Lower leg skin (tissue), 4 donors: ENCODE data around the gene FGF19. TPM values are rescaled to one million over a fixed set of nuclear protein-coding genes. Genes with fewer than 3 reads are reported as not detected.

Experiments used
- DNase-seq, 2 donors: peaks; one replicate each; pipeline ENCODE4 v3.0.0-alpha.2; 2019; ENCODE audit warnings: low spot score in 2 of 2
- H3K4me3 ChIP-seq: fragments of 200-600 bp; sonication (generic); 2 replicates; pipeline ENCODE4 v1.5.1; 2017; ENCODE audit warnings: mild to moderate bottlenecking, low read depth; ENCODE audit not compliant: poor library complexity, severe bottlenecking
- POLR2A ChIP-seq, 2 donors: fragments of 450-650 bp; IDR thresholded peaks; one replicate each; pipeline ENCODE4 v1.6.1; 2016 to 2017; ENCODE audit warnings: antibody characterized with exemption in 2 of 2, mild to moderate bottlenecking in 1 of 2, moderate library complexity in 1 of 2
- WGBS, 2 donors: methylation state at CpG; one replicate each; pipeline ENCODE4 v1.1.5; 2018; 5-methylcytosine and 5-hydroxymethylcytosine counted together
- intact Hi-C: fragments of 100-400 bp; cut with DNase I; formaldehyde crosslinking; loops from one replicate; pipeline ENCODE4 v1.15.0; 2023; ENCODE audit warnings: low total_unique reads
- total RNA-seq, 4 donors: library from RNA; depleted of rRNA; stranded (reverse); fragments of >200 nt; gene quantifications; one replicate each; pipeline ENCODE4 v1.1.0, GENCODE V29; 2016
- TF ChIP-seq, protein P1 (sequence below), 3 donors: fragments of 450-650 bp; IDR thresholded peaks; one replicate each; pipeline ENCODE4 v1.5.1; 2016; ENCODE audit warnings: antibody characterized with exemption in 3 of 3, mild to moderate bottlenecking in 3 of 3, moderate library complexity in 2 of 3

Gene FGF19
- total RNA-seq, 4 donors from 2014 or later: not detected

DNA sequence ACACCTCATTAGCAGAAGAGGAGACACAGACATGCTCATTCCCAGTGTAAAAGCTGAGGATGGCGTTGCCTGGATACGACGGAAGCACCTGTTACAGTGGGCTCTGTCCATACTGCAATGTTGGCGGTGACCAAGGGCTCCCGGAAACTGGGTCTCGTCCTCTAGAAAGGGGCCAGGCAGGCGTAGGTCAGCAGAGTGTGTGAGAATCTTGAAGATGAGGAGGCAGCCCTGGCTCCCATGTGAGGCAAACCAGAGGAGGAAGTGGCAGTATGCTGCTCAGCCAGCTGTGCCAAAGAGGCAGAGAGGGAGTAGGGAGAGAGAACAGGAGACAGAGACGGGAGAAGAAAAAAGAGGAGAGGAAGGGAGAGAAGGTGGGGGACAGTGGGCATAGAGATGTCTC is 38.9 kb downstream of the FGF19 start:
- TF ChIP-seq, protein P1, sequence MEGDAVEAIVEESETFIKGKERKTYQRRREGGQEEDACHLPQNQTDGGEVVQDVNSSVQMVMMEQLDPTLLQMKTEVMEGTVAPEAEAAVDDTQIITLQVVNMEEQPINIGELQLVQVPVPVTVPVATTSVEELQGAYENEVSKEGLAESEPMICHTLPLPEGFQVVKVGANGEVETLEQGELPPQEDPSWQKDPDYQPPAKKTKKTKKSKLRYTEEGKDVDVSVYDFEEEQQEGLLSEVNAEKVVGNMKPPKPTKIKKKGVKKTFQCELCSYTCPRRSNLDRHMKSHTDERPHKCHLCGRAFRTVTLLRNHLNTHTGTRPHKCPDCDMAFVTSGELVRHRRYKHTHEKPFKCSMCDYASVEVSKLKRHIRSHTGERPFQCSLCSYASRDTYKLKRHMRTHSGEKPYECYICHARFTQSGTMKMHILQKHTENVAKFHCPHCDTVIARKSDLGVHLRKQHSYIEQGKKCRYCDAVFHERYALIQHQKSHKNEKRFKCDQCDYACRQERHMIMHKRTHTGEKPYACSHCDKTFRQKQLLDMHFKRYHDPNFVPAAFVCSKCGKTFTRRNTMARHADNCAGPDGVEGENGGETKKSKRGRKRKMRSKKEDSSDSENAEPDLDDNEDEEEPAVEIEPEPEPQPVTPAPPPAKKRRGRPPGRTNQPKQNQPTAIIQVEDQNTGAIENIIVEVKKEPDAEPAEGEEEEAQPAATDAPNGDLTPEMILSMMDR (IDR thresholded peaks at IDR 0.05): no peak
- no peak for TF ChIP-seq POLR2A (IDR thresholded peaks at IDR 0.05)
- intact Hi-C loops: no loop called here
- 87 to 92% methylated on average over 8 of the region's 8 CpGs for WGBS, 2 donors
- peak in 1 of 2 donors; percentile 72 for DNase-seq
- H3K4me3 ChIP-seq: no peak overlapping the region

DNA sequence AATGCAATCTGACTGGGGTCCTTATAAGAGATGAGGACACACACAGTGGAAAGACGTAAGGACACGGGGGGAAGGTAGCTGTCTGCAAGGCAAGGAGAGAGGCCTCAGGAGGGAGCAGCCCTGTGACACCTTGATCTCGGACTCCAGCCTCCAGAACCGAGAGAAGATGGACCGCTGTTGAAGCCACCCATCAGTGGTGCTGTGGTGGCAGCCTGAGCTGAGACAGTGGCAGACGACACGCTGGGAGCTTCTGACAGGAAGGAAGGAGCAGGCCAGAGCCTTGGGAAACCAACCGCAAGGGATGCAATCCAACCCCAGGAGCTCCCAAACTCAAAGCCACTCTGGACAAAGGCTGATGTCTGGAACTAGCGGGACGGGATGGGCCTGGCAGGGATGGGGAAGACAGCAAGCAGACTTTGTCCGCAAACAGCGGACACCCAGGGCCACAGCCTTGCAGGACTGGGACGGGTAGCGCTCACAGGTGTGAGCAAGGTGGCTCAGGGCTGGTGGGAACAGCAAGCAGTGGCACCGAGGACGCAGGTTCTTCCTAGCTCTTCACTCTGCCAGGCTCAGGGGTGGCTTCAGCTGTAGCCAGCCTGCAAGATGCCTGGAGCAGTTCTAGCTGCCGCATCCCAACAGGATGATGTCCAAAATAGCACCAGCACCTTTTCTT is 39.6 kb downstream of the FGF19 start:
- no peak for TF ChIP-seq POLR2A (IDR thresholded peaks at IDR 0.05)
- TF ChIP-seq, protein P1 (IDR thresholded peaks at IDR 0.05): no peak
- WGBS, 2 donors: 91 to 98% methylated on average over 15 to 17 of the region's 17 CpGs
- no peak for DNase-seq
- intact Hi-C loops: no loop called here
- no peak overlapping the region for H3K4me3 ChIP-seq

DNA sequence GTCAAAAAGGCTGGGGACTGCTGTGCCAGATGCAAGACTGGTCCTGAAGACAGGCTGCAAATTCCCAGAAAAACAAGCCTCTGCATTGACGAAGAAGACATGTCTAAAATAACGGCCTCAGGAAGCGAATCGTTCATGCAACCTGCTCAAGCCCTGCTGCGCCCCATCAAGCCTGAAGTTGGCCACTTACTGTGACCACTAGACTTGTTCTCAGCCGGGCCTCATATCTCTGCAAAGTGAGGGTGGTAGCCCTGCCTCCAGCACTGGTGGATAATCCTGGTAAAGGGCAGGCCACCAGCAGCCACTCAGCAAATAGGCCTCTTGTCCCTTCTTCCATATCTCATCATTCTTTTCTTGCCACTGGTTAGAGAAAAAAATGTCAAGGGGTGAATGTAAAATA is 40.5 kb downstream of the FGF19 start:
- no peak overlapping the region for H3K4me3 ChIP-seq
- WGBS, 2 donors: 88 to 90% methylated on average over 6 of the region's 6 CpGs
- intact Hi-C loops: no loop called here
- no peak for TF ChIP-seq POLR2A (IDR thresholded peaks at IDR 0.05)
- TF ChIP-seq, protein P1 (IDR thresholded peaks at IDR 0.05): no peak
- no peak for DNase-seq

DNA sequence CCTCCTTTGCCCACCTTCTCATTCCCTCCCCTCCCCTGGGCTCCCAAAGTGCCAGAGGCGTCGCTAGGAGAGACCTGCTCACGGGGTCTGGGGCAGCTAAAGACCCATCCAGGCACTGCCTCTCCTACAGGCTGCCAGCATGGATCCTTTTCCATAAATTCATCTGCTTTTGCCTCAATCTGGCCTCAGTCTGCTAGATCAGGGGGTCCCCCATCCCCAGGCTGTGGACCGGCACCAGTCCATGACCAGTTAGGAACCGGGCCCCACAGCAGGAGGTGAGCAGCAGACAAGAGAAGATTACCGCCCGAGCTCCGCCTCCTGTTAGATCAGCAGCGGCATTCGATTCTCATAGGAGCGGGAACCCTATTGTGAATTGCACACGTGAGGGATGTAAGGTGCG is 41.0 kb downstream of the FGF19 start:
- 90 to 96% methylated on average over 12 to 13 of the region's 13 CpGs for WGBS, 2 donors
- DNase-seq: no peak
- intact Hi-C loops: no loop called here
- H3K4me3 ChIP-seq: no peak overlapping the region
- TF ChIP-seq POLR2A (IDR thresholded peaks at IDR 0.05): no peak
- TF ChIP-seq, protein P1 (IDR thresholded peaks at IDR 0.05): no peak

DNA sequence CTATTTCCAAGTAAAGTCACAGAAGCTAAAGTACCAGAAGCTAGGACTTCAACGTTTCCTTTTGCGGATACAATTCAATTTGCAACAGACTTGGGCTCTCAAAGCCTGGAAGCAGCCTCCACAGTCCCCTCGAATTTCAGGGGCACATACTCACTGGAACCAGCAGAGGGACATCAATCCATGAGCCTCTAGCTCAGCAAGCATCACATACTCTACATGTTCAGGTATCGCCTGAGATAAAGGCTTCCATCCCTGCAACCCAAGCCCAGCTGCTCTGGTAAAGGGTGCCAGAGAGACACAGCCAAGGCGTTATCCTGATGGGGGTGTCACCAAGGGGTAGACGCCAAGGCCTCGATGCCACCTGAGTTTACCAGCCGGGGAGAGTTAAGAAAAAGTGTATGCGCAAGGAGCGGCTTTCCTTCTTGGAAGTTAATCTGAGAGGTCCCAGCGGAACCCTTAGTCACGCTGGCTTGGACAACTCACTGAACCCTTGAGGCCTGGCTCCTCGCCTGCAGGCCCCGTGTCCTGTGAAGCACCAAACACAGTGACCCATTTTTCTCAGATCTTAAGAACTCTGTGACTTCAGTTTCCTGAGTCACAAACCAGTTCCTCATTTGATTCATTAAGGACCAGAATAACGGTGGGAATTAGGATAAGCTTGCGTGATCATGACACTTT is 41.7 kb downstream of the FGF19 start:
- WGBS, 2 donors: 69 to 81% methylated on average over 15 of the region's 16 CpGs
- TF ChIP-seq, protein P1 (IDR thresholded peaks at IDR 0.05): no peak
- no peak for DNase-seq
- no peak overlapping the region for H3K4me3 ChIP-seq
- intact Hi-C loops: no loop called here

DNA sequence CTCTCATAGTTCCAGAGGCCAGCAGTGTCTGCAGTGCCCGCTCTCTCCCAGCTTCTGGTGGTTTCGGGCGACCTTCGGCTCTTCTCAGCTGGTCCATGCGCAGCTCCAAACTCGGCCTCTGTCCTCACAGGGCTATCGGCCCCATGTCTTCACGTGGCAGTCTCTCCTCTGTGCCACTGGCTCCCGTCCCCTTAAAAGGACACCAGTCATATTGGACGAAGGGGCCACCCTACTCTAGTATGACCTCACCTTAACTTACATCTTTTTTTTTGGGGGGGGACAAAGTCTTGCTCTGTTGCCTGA is 42.5 kb downstream of the FGF19 start:
- TF ChIP-seq, protein P1 (IDR thresholded peaks at IDR 0.05): no peak
- no peak for TF ChIP-seq POLR2A (IDR thresholded peaks at IDR 0.05)
- DNase-seq: no peak
- no peak overlapping the region for H3K4me3 ChIP-seq
- intact Hi-C loops: no loop called here
- 72 to 80% methylated on average over 10 of the region's 10 CpGs for WGBS, 2 donors
